Epithelial cell of proximal tubule (primary cell): ENCODE data around the gene USF2. TPM values are rescaled to one million over a fixed set of nuclear protein-coding genes. Genes with fewer than 3 reads are reported as not detected.

Experiments
- DNase-seq: peaks from one replicate; pipeline ENCODE4 v3.0.0-alpha.2; 2011; ENCODE audit warnings: low read depth
- H3K4me3 ChIP-seq: 2 replicates; pipeline ENCODE4 v1.5.1; 2011; ENCODE audit warnings: low read depth, mild to moderate bottlenecking, low read length
- total RNA-seq: library from RNA; depleted of rRNA; stranded (reverse); fragments of >200 nt; gene quantifications from 2 replicates; pipeline ENCODE4 v1.2.3, GENCODE V29; 2015
- TF ChIP-seq, protein P1 (sequence below): conservative IDR thresholded peaks from 2 replicates; pipeline ENCODE4 v1.5.1; 2012; ENCODE audit warnings: low read depth, mild to moderate bottlenecking, low read length

Gene USF2
- total RNA-seq, 1 donor from 2014 or later: 62.9 TPM

DNA sequence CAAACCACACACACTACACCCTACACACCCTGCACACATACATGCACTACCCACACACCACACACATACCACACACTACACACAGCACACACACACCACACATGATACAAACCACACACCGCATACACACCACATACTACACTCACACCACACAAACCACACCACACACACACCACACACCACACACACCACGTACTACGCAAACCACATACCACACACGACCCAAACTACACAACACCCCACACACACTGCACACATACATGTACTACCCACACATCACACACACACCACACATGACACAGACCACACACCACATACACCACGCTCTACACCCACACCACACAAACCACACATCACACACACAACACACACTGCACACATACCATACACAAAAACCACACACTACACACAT, 29.8 kb downstream of the USF2 start:
- DNase-seq: no peak
- TF ChIP-seq, protein P1, sequence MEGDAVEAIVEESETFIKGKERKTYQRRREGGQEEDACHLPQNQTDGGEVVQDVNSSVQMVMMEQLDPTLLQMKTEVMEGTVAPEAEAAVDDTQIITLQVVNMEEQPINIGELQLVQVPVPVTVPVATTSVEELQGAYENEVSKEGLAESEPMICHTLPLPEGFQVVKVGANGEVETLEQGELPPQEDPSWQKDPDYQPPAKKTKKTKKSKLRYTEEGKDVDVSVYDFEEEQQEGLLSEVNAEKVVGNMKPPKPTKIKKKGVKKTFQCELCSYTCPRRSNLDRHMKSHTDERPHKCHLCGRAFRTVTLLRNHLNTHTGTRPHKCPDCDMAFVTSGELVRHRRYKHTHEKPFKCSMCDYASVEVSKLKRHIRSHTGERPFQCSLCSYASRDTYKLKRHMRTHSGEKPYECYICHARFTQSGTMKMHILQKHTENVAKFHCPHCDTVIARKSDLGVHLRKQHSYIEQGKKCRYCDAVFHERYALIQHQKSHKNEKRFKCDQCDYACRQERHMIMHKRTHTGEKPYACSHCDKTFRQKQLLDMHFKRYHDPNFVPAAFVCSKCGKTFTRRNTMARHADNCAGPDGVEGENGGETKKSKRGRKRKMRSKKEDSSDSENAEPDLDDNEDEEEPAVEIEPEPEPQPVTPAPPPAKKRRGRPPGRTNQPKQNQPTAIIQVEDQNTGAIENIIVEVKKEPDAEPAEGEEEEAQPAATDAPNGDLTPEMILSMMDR: no peak
- no peak overlapping the region for H3K4me3 ChIP-seq

DNA sequence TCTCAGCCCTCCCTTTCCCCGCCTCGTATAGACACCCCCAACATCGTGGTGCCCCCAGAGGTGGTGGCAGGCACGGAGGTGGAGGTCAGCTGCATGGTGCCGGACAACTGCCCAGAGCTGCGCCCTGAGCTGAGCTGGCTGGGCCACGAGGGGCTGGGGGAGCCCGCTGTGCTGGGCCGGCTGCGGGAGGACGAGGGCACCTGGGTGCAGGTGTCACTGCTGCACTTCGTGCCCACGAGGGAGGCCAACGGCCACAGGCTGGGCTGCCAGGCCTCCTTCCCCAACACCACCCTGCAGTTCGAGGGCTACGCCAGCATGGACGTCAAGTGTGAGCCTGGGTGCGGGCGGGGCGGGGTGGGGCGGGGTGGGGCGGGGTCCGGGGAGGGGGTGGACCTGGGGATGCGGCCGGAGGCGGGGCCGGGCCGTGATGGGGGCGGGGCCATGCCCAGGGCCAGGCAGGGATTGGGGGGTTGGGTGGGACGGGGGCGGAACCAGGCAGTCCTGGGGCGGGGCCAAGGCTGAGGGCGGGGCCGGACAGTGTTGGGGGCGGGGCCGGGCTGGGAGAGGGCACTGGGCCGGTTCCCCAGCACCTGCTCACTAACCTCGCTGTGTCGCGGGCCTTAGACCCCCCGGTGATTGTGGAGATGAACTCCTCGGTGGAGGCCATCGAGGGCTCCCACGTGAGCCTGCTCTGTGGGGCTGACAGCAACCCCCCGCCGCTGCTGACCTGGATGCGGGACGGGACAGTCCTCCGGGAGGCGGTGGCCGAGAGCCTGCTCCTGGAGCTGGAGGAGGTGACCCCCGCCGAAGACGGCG, 31.0 kb downstream of the USF2 start:
- TF ChIP-seq, protein P1: no peak
- H3K4me3 ChIP-seq: no peak overlapping the region
- no peak for DNase-seq

DNA sequence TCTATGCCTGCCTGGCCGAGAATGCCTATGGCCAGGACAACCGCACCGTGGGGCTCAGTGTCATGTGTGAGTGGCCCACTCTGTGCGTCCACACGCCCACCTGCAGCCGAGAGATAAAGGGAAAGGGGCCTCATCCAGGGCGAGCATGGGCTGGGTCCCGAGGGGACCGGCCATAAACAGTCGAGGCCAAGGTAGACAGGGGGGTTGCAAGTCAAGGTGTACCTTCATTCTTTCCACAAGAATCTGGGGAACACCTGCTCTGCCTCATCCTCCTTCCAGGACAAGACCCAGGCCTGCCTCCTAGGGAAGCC, 31.5 kb downstream of the USF2 start:
- no peak for DNase-seq
- TF ChIP-seq, protein P1: no peak
- no peak overlapping the region for H3K4me3 ChIP-seq

DNA sequence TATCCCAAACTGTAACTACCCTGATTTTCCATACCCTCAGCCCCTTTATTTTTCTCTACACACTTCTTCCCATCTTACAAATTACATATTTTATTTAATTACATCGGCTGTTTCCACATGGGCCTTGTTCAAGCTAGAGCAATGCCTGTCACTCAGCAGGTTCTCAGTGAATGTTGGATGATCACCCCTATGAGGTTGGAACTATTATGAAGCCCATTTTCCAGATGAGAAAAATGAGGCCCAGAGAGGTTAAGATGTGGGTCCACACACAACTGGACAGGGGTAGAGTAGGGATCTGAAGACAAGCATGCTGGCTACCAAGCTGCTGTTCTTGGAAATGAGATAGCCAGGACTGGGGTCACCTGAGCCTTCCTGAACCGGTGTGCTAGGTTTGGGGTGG, 33.2 kb downstream of the USF2 start:
- DNase-seq: no peak
- TF ChIP-seq, protein P1: no peak

DNA sequence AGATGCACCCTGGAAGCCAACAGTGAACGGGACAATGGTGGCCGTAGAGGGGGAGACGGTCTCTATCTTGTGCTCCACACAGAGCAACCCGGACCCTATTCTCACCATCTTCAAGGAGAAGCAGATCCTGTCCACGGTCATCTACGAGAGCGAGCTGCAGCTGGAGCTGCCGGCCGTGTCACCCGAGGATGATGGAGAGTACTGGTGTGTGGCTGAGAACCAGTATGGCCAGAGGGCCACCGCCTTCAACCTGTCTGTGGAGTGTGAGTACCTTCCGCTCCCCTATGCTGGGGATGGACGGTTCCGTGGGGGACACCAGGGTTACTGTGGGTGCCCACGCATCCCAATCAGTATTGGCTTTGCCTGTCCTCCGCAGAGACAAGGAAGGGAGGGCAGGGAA, 33.7 kb downstream of the USF2 start:
- TF ChIP-seq, protein P1: no peak
- no peak overlapping the region for H3K4me3 ChIP-seq
- no peak for DNase-seq

More for the DNA sequence above, 33.2 kb downstream of the USF2 start:
- H3K4me3 ChIP-seq: no peak overlapping the region

DNA sequence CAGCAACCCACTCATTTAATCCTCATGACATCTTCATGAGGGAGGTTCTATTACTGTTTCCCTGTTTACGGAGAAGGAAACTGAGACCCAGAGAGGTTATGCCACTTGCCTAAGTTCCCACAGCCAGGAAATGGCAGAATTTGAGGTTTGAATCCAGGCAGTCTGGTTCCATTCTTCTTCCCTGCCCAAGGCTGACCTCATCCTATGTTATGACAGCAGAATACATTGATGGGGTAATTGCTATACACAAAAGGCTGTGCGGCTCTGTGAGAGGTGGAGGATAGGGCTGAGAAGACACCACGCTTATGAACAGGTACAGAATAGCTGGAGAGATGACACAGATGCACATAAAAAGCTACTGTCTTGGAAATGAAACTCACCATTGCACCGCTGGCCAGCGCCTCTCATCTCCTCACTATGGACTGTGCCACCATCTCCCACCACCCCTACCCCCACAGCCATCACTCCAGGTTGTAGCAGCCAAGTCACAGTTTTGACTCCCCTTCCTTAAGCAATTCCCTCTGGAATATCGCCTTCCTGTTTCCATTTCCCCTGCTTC, 34.7 kb downstream of the USF2 start:
- DNase-seq: no peak
- TF ChIP-seq, protein P1: no peak
- H3K4me3 ChIP-seq: no peak overlapping the region

DNA sequence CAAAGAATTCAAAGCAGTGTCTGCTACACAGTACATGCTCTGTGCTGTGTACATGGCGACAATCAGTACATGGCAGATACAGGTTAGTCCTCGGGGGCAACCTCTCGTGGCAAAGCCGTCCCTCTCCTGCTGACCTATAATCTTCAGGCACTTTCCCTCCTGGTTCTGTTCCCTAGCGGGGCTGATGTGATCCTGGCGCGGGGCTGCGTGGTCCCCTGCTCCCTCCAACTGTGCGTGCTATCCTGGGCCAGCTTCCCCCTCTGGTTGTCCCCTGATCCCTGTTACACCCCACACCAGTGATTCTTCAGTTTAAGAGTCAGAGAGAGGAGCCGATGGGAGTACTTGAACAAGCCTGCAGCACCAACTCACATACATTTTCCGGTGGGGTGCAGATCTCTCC, 35.3 kb downstream of the USF2 start:
- no peak overlapping the region for H3K4me3 ChIP-seq
- TF ChIP-seq, protein P1: no peak
- no peak for DNase-seq
